T-helper 17 cell (primary cell): ENCODE data around the gene TMEM184A. TPM values are rescaled to one million over a fixed set of nuclear protein-coding genes. Genes with fewer than 3 reads are reported as not detected.

Experiments
- ATAC-seq: fragments of 150-1000 bp; cut with Tn5 transposase; 2 replicates; pipeline ENCODE4 v1.10.0; 2021; ENCODE audit warnings: mild to moderate bottlenecking, moderate library complexity
- DNase-seq, 3 donors: peaks; one replicate each; pipeline versions ENCODE4 v3.0.0 to v3.0.0-alpha.2; 2020 to 2021
- H3K9me3 ChIP-seq: one replicate; pipeline ENCODE4 v1.7.0; 2013; ENCODE audit warnings: low read length, mild to moderate bottlenecking; ENCODE audit not compliant: control insufficient read depth, poor library complexity, severe bottlenecking
- H3K27ac Mint-ChIP-seq: one replicate; pipeline ENCODE4 v1.8.0; 2022; ENCODE audit warnings: mild to moderate bottlenecking, moderate library complexity, mixed read lengths
- H3K27me3 Mint-ChIP-seq: one replicate; pipeline ENCODE4 v1.8.0; 2022; ENCODE audit warnings: mixed read lengths
- H3K36me3 Mint-ChIP-seq: one replicate; pipeline ENCODE4 v1.8.0; 2022; ENCODE audit warnings: low read depth, mixed read lengths
- H3K4me1 Mint-ChIP-seq: one replicate; pipeline ENCODE4 v1.8.0; 2022; ENCODE audit warnings: mild to moderate bottlenecking, mixed read lengths
- H3K4me3 Mint-ChIP-seq: one replicate; pipeline ENCODE4 v1.8.0; 2022; ENCODE audit warnings: mild to moderate bottlenecking, moderate library complexity, mixed read lengths
- total RNA-seq, 4 donors: library from RNA in 2 of 4; stranded (reverse) in 2 of 4; gene quantifications; one replicate each; pipeline ENCODE4 v1.2.3 and lab custom pipeline; 2022 to 2026

Gene TMEM184A
- total RNA-seq, 2 donors from 2014 or later, result not detected

DNA sequence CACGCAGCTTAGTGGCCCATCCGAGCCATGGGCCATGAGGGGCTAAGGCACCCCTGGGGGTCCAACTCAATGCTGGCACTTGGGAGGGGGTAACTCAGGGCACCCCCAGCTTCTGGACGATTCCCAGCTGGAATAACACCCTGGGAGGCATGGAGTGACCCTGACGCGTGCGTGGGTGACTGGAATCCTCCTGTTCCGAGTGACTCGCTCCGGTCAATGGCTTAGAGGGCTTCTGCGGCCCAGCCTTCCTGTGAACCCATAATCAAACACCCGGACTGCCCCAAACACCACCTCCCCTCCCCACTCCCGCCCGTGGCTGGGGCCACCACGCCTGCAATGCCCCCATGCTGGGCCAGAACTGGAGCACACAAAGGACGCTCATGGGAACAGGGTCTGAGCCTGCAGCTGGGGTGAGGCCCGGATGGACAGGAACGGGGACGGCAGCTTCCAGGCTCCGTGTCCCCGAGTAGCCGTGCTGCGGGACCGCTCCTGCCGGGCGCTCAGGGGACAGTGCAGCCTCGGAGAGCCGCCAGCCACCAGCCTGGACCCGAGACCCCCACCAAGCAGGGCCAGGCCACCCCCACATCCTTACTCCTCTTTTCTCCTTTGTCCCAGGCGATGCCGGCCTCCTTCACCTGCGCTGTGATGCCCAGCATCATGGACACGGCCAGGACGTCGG is 60.3 kb downstream of the TMEM184A start:
- Mint-ChIP-seq H3K36me3 (peaks cover 5% of the 10 kb centered on the region), H3K4me1 (peaks cover 2% of the 10 kb centered on the region), H3K27me3 (no peaks in the 10 kb centered on the region), H3K4me3 (no peak overlapping the region), H3K27ac (no peak overlapping the region)
- no peaks in the 10 kb centered on the region for H3K9me3 ChIP-seq
- ATAC-seq, result no peak
- no peak for DNase-seq

DNA sequence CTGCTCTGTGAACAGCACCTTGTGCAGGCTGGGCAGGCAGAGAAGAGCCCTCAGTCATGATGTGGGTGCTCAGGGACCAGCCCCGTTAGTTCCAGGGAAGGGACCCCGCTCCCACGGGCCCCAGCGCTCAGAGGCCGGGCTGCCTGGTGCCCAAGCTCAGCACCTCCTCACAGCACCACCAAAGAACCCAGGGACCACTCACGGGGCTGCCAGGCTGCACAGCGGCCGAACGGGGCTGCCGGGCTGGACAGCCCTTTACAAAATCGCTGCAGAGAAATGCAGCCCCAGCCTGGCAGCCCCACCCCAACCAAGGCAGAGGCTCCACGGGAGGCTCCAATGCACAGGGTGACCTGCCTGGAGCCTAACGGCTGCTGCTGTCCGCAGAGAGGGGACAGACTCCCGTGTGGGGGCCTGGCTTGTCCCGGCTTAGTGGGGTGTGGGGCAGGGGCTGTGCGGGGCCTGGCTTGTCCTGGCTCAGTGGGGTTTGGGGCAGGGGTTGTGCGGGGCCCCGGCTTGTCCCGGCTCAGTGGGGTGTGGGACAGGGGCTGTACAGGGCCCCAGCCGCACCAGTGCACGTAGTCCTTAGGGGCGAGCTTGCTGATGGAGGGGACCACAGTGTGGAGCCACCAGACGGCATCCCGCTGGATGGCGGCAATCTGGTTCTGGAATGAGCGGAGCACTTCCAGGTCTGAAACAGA is 61.0 kb downstream of the TMEM184A start:
- ATAC-seq (peak; percentile 14), DNase-seq (no peak)
- Mint-ChIP-seq H3K27me3 (no peaks in the 10 kb centered on the region), H3K4me3 (no peak overlapping the region), H3K4me1 (peaks cover 3% of the 10 kb centered on the region), H3K27ac (no peak overlapping the region), H3K36me3 (peaks cover 5% of the 10 kb centered on the region)
- H3K9me3 ChIP-seq, result no peaks in the 10 kb centered on the region

- no peak for ATAC-seq
- Mint-ChIP-seq H3K36me3 (peaks cover 3% of the 10 kb centered on the region), H3K4me1 (peaks cover 3% of the 10 kb centered on the region), H3K27ac (no peak overlapping the region), H3K4me3 (no peak overlapping the region), H3K27me3 (no peaks in the 10 kb centered on the region)
- no peaks in the 10 kb centered on the region for H3K9me3 ChIP-seq
- no peak for DNase-seq
Measured at GRCh38 chr7:1494447-1494846, 61.6 kb downstream of the TMEM184A start.

- no peaks in the 10 kb centered on the region for H3K9me3 ChIP-seq
- Mint-ChIP-seq H3K27ac (no peak overlapping the region), H3K4me3 (no peak overlapping the region), H3K4me1 (peaks cover 5% of the 10 kb centered on the region), H3K36me3 (peaks cover 4% of the 10 kb centered on the region), H3K27me3 (no peaks in the 10 kb centered on the region)
- ATAC-seq, result no peak
- no peak for DNase-seq
Measured at GRCh38 chr7:1493571-1493970, 62.4 kb downstream of the TMEM184A start.

DNA sequence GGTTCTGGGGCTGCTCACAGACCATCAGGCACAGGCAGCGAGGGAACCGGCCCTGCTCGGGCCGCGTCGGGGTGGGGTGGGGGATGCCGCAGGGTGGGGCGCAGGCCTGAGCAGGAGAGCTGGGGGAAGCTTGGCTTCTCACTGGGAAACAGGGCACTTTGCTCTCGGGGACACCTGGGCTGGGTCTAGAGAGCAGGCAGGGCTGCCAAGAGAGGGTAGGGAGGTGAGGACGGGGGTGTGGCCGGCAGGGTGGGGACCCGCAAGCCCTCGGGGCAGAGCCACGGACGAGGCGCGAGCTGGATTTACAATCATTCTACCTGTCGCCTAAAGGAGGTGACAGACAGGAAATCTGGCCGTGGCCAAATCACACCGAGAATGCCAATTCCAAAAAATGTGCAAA is 62.9 kb downstream of the TMEM184A start:
- ATAC-seq, result no peak
- Mint-ChIP-seq H3K4me3 (no peak overlapping the region), H3K36me3 (peaks cover 4% of the 10 kb centered on the region), H3K27me3 (no peaks in the 10 kb centered on the region), H3K4me1 (peaks cover 7% of the 10 kb centered on the region), H3K27ac (no peak overlapping the region)
- no peaks in the 10 kb centered on the region for H3K9me3 ChIP-seq
- DNase-seq, result no peak

- no peak for ATAC-seq
- no peak for DNase-seq
- Mint-ChIP-seq H3K27me3 (no peaks in the 10 kb centered on the region), H3K36me3 (peaks cover 4% of the 10 kb centered on the region), H3K4me3 (no peak overlapping the region), H3K27ac (no peak overlapping the region), H3K4me1 (peaks cover 7% of the 10 kb centered on the region)
- no peaks in the 10 kb centered on the region for H3K9me3 ChIP-seq
Measured at GRCh38 chr7:1492640-1493039, 63.4 kb downstream of the TMEM184A start.

Other genes with a start within 250 kb of the TMEM184A start
- gene MICALL2, start 96.7 kb downstream of the TMEM184A start, total RNA-seq, result 1 to 10 TPM; 3.2 to 3.4 TPM
- 10 to 100 TPM; 88.2 to 89.4 TPM for gene INTS1, start 51.8 kb downstream of the TMEM184A start, total RNA-seq
- gene MAFK, start 25.5 kb downstream of the TMEM184A start, total RNA-seq, result 10 to 100 TPM; 55.8 to 56.4 TPM
- gene PSMG3, start 13.8 kb upstream of the TMEM184A start, total RNA-seq, result 10 to 100 TPM; 22.8 to 23.6 TPM
- gene ELFN1, start 114.1 kb upstream of the TMEM184A start, total RNA-seq, result not detected